ENCODE data around the gene MEN1.

- no peak for TF ChIP-seq SMAD3 (CRISPR knock-in tag; IDR thresholded peaks at IDR 0.05)
- no peak for TF ChIP-seq TGIF2 (CRISPR knock-in tag; IDR thresholded peaks at IDR 0.05)
- TF ChIP-seq, protein P1, sequence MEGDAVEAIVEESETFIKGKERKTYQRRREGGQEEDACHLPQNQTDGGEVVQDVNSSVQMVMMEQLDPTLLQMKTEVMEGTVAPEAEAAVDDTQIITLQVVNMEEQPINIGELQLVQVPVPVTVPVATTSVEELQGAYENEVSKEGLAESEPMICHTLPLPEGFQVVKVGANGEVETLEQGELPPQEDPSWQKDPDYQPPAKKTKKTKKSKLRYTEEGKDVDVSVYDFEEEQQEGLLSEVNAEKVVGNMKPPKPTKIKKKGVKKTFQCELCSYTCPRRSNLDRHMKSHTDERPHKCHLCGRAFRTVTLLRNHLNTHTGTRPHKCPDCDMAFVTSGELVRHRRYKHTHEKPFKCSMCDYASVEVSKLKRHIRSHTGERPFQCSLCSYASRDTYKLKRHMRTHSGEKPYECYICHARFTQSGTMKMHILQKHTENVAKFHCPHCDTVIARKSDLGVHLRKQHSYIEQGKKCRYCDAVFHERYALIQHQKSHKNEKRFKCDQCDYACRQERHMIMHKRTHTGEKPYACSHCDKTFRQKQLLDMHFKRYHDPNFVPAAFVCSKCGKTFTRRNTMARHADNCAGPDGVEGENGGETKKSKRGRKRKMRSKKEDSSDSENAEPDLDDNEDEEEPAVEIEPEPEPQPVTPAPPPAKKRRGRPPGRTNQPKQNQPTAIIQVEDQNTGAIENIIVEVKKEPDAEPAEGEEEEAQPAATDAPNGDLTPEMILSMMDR (CRISPR knock-in tag; IDR thresholded peaks at IDR 0.05): no peak
- TF ChIP-seq YY1 (IDR thresholded peaks at IDR 0.05; ENCODE audit: insufficient read depth, insufficient replicate concordance, low read depth, low read length): no peak
- no peak for TF ChIP-seq CCAR2 (optimal IDR thresholded peaks at IDR 0.05; ENCODE audit: low read depth, low read length)
- TF ChIP-seq NR2C2 (CRISPR knock-in tag; IDR thresholded peaks at IDR 0.05; ENCODE audit: borderline replicate concordance): no peak
- no peak for TF ChIP-seq ZKSCAN5 (CRISPR knock-in tag; IDR thresholded peaks at IDR 0.05)
- TF ChIP-seq FOXP1 (IDR thresholded peaks at IDR 0.05): no peak
- no peak for TF ChIP-seq FOXP1 (CRISPR knock-in tag; IDR thresholded peaks at IDR 0.05)
- no peak for TF ChIP-seq RAD51 (IDR thresholded peaks at IDR 0.05; ENCODE audit: borderline replicate concordance)
- TF ChIP-seq POLR2AphosphoS2 (IDR thresholded peaks at IDR 0.05; ENCODE audit: low read depth, low read length): no peak
- TF ChIP-seq, protein P2, sequence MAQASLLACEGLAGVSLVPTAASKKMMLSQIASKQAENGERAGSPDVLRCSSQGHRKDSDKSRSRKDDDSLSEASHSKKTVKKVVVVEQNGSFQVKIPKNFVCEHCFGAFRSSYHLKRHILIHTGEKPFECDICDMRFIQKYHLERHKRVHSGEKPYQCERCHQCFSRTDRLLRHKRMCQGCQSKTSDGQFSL (CRISPR knock-in tag; IDR thresholded peaks at IDR 0.05): no peak
Measured at GRCh38 chr11:64765851-64766665, 44.3 kb downstream of the MEN1 start.

All from HepG2 (cell line).